ENCODE measurements around the gene PRKCE. TPM values are rescaled to one million over a fixed set of nuclear protein-coding genes. Genes with fewer than 3 reads are reported as not detected.

PRKCE gene
- total and polyA plus RNA-seq, 11 donors: 4.1 to 22.3 (median 16.2) TPM

GRCh38 chr2:46029332-46029811 is 377.9 kb downstream of the PRKCE start:
- peaks cover 0 to 7% (median 0%) of the 10 kb centered on the region in 9 donors for H3K36me3 ChIP-seq
- H3K27me3 ChIP-seq: no peaks in the 10 kb centered on the region
- intact Hi-C loops (cut with DNase I): loop anchor here in 1 of 10 donors (5.0 kb wide), 1 partner anchor 248 kb away; no protein-coding TSS in a partner anchor
- DNase-seq (peak in 4 of 5 donors; percentile 48 to 68 (median 56)), ATAC-seq (peak; percentile 76 to 96 (median 80))
- WGBS, 4 donors: 51 to 67% (median 57%) methylated on average over 5 of the region's 5 CpGs
- no peak overlapping the region for H3K4me3 ChIP-seq
- no peak for TF ChIP-seq POLR2A (IDR thresholded peaks at IDR 0.05)
- TF ChIP-seq CTCF (IDR thresholded peaks at IDR 0.05): peak in 11 of 12 donors; percentile 11 to 58 (median 44)
- H3K4me1 ChIP-seq: peaks cover 0 to 43% (median 12%) of the 10 kb centered on the region in 12 donors
- peak overlapping the region; percentile 29 to 87 (median 62) for H3K27ac ChIP-seq
- H3K9me3 ChIP-seq: no peaks in the 10 kb centered on the region

- DNase-seq (no peak), ATAC-seq (no peak)
- Histone ChIP-seq H3K27me3 (no peaks in the 10 kb centered on the region), H3K27ac (peak overlapping the region; percentile 29 to 87 (median 66)), H3K9me3 (no peaks in the 10 kb centered on the region), H3K36me3 (peaks cover 0 to under 1% (median 0%) of the 10 kb centered on the region in 9 donors), H3K4me1 (peaks cover 0 to 53% (median 17%) of the 10 kb centered on the region in 12 donors), H3K4me3 (no peak overlapping the region)
- TF ChIP-seq POLR2A (IDR thresholded peaks at IDR 0.05): no peak
- TF ChIP-seq CTCF (IDR thresholded peaks at IDR 0.05): no peak
- intact Hi-C loops (cut with DNase I): no loop called here
- 91 to 100% (median 93%) methylated on average over 2 of the region's 2 CpGs for WGBS, 4 donors
Measured at GRCh38 chr2:46030330-46030729, 378.9 kb downstream of the PRKCE start.

- Histone ChIP-seq H3K27ac (peak overlapping the region in 4 of 12 donors; percentile 10 to 23 (median 12)), H3K4me1 (peaks cover 0 to 63% (median 22%) of the 10 kb centered on the region in 12 donors), H3K9me3 (no peaks in the 10 kb centered on the region), H3K4me3 (no peak overlapping the region), H3K27me3 (no peaks in the 10 kb centered on the region), H3K36me3 (no peaks in the 10 kb centered on the region)
- no peak for TF ChIP-seq POLR2A (IDR thresholded peaks at IDR 0.05)
- no peak for TF ChIP-seq CTCF (IDR thresholded peaks at IDR 0.05)
- intact Hi-C loops (cut with DNase I): no loop called here
- DNase-seq: no peak
- 58 to 81% (median 73%) methylated on average over 8 of the region's 8 CpGs for WGBS, 4 donors
- peak in 1 of 4 donors; percentile 22 for ATAC-seq
Measured at GRCh38 chr2:46032161-46032813, 380.8 kb downstream of the PRKCE start.

GRCh38 chr2:46032996-46033395 is 381.5 kb downstream of the PRKCE start:
- Histone ChIP-seq H3K36me3 (no peaks in the 10 kb centered on the region), H3K4me1 (peaks cover 0 to 70% (median 28%) of the 10 kb centered on the region in 12 donors), H3K4me3 (no peak overlapping the region), H3K9me3 (no peaks in the 10 kb centered on the region), H3K27ac (no peak overlapping the region), H3K27me3 (no peaks in the 10 kb centered on the region)
- no peak for DNase-seq
- 91 to 97% (median 94%) methylated on average over 5 of the region's 5 CpGs for WGBS, 4 donors
- intact Hi-C loops (cut with DNase I): no loop called here
- ATAC-seq: no peak
- TF ChIP-seq POLR2A (IDR thresholded peaks at IDR 0.05) (no peak), CTCF (IDR thresholded peaks at IDR 0.05) (no peak)
